Activated CD4-positive, alpha-beta T cell treated with anti-CD3 and anti-CD28 coated beads, Interleukin-2, amount 50 U/mL, for 16 hours (primary cell): ENCODE results near the gene KAZALD1.

Experiments
- DNase-seq: peaks from one replicate; pipeline ENCODE4 v3.0.0-alpha.2; 2020

KAZALD1 gene

GRCh38 chr10:101050208-101051069 is 11.3 kb upstream of the KAZALD1 start:
- DNase-seq, result peak; percentile 79

GRCh38 chr10:101052285-101052684 is 9.5 kb upstream of the KAZALD1 start:
- no peak for DNase-seq

- DNase-seq, result no peak
These were observed 8.3 kb upstream of the KAZALD1 start for GRCh38 chr10:101053516-101053915.

- DNase-seq, result no peak
These were observed 7.4 kb upstream of the KAZALD1 start for GRCh38 chr10:101054351-101054750.

GRCh38 chr10:101054876-101055275 is 6.9 kb upstream of the KAZALD1 start:
- no peak for DNase-seq

- no peak for DNase-seq
These were observed 6.4 kb upstream of the KAZALD1 start for GRCh38 chr10:101055411-101055810.

GRCh38 chr10:101056365-101057151 is 5.2 kb upstream of the KAZALD1 start:
- DNase-seq, result no peak

- DNase-seq, result peak; percentile 94
These were observed 1.5 kb upstream of the KAZALD1 start for GRCh38 chr10:101060036-101060950.

- peak; percentile 92 for DNase-seq
These were observed 702 bp upstream of the KAZALD1 start for GRCh38 chr10:101060951-101061623.

- DNase-seq, result peak; percentile 67
These were observed 652 bp downstream of the KAZALD1 start for GRCh38 chr10:101062232-101063049.

- no peak for DNase-seq
These were observed 1.3 kb downstream of the KAZALD1 start for GRCh38 chr10:101063050-101063525.

GRCh38 chr10:101063548-101064414 is 2.0 kb downstream of the KAZALD1 start:
- no peak for DNase-seq

- DNase-seq, result no peak
These were observed 2.7 kb downstream of the KAZALD1 start for GRCh38 chr10:101064415-101065030.

- DNase-seq, result no peak
These were observed 3.8 kb downstream of the KAZALD1 start for GRCh38 chr10:101065481-101066145.

GRCh38 chr10:101066146-101066895 is 4.5 kb downstream of the KAZALD1 start:
- DNase-seq, result peak; percentile 50

- no peak for DNase-seq
These were observed 5.1 kb downstream of the KAZALD1 start for GRCh38 chr10:101066896-101067355.

GRCh38 chr10:101067356-101068083 is 5.7 kb downstream of the KAZALD1 start:
- DNase-seq, result peak; percentile 87
